Liver (tissue), 9 donors: ENCODE measurements around the gene TPGS2. TPM values are rescaled to one million over a fixed set of nuclear protein-coding genes. Genes with fewer than 3 reads are reported as not detected.

Experiments used
- DNase-seq: peaks from one replicate; pipeline ENCODE4 v3.0.0-alpha.2; 2017; ENCODE audit warnings: low spot score
- H3K27ac ChIP-seq, 2 donors: one replicate each; pipeline ENCODE4 v1.7.0; 2013; ENCODE audit warnings: inconsistent platforms in 2 of 2, low read length in 2 of 2, control low read depth in 1 of 2, low read depth in 1 of 2, mild to moderate bottlenecking in 1 of 2
- H3K27me3 ChIP-seq, 4 donors: one replicate each; pipeline versions ENCODE4 v1.6.1 to v1.7.0; 2013; ENCODE audit warnings: low read length in 3 of 4, inconsistent platforms in 1 of 4, mild to moderate bottlenecking in 1 of 4, moderate library complexity in 1 of 4; ENCODE audit not compliant: control insufficient read depth in 4 of 4, insufficient read depth in 4 of 4
- H3K36me3 ChIP-seq, 4 donors: one replicate each; pipeline versions ENCODE4 v1.6.1 to v1.7.0; 2013; ENCODE audit warnings: low read length in 3 of 4, mild to moderate bottlenecking in 3 of 4, low read depth in 1 of 4, moderate library complexity in 1 of 4; ENCODE audit not compliant: control insufficient read depth in 4 of 4, insufficient read depth in 3 of 4
- H3K4me1 ChIP-seq, 4 donors: one replicate each; pipeline versions ENCODE4 v1.6.1 to v1.7.0; 2013; ENCODE audit warnings: low read length in 3 of 4, mild to moderate bottlenecking in 3 of 4, moderate library complexity in 1 of 4; ENCODE audit not compliant: control insufficient read depth in 4 of 4, insufficient read depth in 4 of 4
- H3K4me3 ChIP-seq, 3 donors: one replicate each; pipeline versions ENCODE4 v1.6.1 to v1.7.0; 2013; ENCODE audit warnings: low read length in 3 of 3, control low read depth in 1 of 3, low read depth in 1 of 3, mild to moderate bottlenecking in 1 of 3
- H3K9ac ChIP-seq, 2 donors: one replicate each; pipeline ENCODE4 v1.7.0; 2013; ENCODE audit warnings: low read length in 2 of 2, mild to moderate bottlenecking in 2 of 2, moderate library complexity in 2 of 2, control low read depth in 1 of 2, low read depth in 1 of 2
- H3K9me3 ChIP-seq, 4 donors: one replicate each; pipeline versions ENCODE4 v1.6.1 to v1.7.0; 2013; ENCODE audit warnings: low read length in 3 of 4; ENCODE audit not compliant: control insufficient read depth in 4 of 4
- ATF3 ChIP-seq: IDR thresholded peaks from 2 replicates; pipeline ENCODE4 v1.6.1; 2016; ENCODE audit warnings: antibody characterized with exemption
- EGR1 ChIP-seq, 2 donors: IDR thresholded peaks; 2 replicates each; pipeline ENCODE4 v1.6.1; 2016 to 2018; ENCODE audit warnings: antibody characterized with exemption in 2 of 2, low read depth in 2 of 2
- FOXA1 ChIP-seq: IDR thresholded peaks from 2 replicates; pipeline ENCODE4 v1.6.1; 2016; ENCODE audit warnings: antibody characterized with exemption
- HNF4A ChIP-seq, 2 donors: conservative IDR thresholded peaks; 2 replicates each; pipeline ENCODE4 v1.6.1; 2016; ENCODE audit warnings: antibody characterized with exemption in 2 of 2, mild to moderate bottlenecking in 2 of 2
- HNF4G ChIP-seq: IDR thresholded peaks from 2 replicates; pipeline ENCODE4 v1.6.1; 2016; ENCODE audit warnings: antibody characterized with exemption
- NR2F2 ChIP-seq: IDR thresholded peaks from 2 replicates; pipeline ENCODE4 v1.6.1; 2016; ENCODE audit warnings: antibody characterized with exemption
- SP1 ChIP-seq: IDR thresholded peaks from 2 replicates; pipeline ENCODE4 v1.6.1; 2018; ENCODE audit warnings: antibody characterized with exemption, mild to moderate bottlenecking
- TAF1 ChIP-seq: conservative IDR thresholded peaks from 2 replicates; pipeline ENCODE4 v1.6.1; 2016; ENCODE audit warnings: antibody characterized with exemption, mild to moderate bottlenecking
- YY1 ChIP-seq: IDR thresholded peaks from 2 replicates; pipeline ENCODE4 v1.6.1; 2016; ENCODE audit warnings: antibody characterized with exemption, mild to moderate bottlenecking
- ZBTB33 ChIP-seq: IDR thresholded peaks from 2 replicates; pipeline ENCODE4 v1.6.1; 2016; ENCODE audit warnings: antibody characterized with exemption
- WGBS: extraction: QIAGEN DNeasy Blood & Tissue Kit; methylation state at CpG from one replicate; pipeline ENCODE4 v1.1.7; 2013; 5-methylcytosine and 5-hydroxymethylcytosine counted together
- polyA plus RNA-seq, 2 donors: library from polyadenylated mRNA; stranded (reverse) in 1 of 2; unstranded in 1 of 2; fragments of 200-250 nt in 1 of 2; fragments of >200 nt in 1 of 2; fragmentation: Nextera tagmentation in 1 of 2; extraction: Ambion mirVana in 1 of 2; gene quantifications; one replicate each; pipeline versions ENCODE4 v1.2.1 to v1.2.3, GENCODE V29; 2013 to 2015
- total RNA-seq, 2 donors: library from RNA; depleted of rRNA; stranded (reverse); fragments of >200 nt; gene quantifications; one replicate each; pipeline ENCODE4 v1.2.3, GENCODE V29; 2014
- TF ChIP-seq, protein P1 (sequence below): IDR thresholded peaks from 2 replicates; pipeline ENCODE4 v1.6.1; 2016; ENCODE audit warnings: antibody characterized with exemption, mild to moderate bottlenecking
- TF ChIP-seq, protein P2 (sequence below): IDR thresholded peaks from 2 replicates; pipeline ENCODE4 v1.6.1; 2016; ENCODE audit warnings: antibody characterized with exemption
- donor health status: healthy.
- donor health status: healthy.
- donor health status: healthy.
- donor health status: healthy.
- donor health status: healthy.

TPGS2 gene
- total and polyA plus RNA-seq, 4 donors: 20.2 to 57.4 (median 21.2) TPM

GRCh38 chr18:36814994-36815393 lies 13.8 kb downstream of the TPGS2 start:
- DNase-seq: no peak
- no peak overlapping the region for H3K4me3 ChIP-seq
- no peak overlapping the region for H3K9ac ChIP-seq
- 84% methylated on average over 1 of the region's 1 CpG for WGBS
- no peak overlapping the region for H3K27ac ChIP-seq
- H3K4me1 ChIP-seq: no peaks in the 10 kb centered on the region
- H3K36me3 ChIP-seq: peaks cover 0 to 4% (median 3%) of the 10 kb centered on the region in 4 donors
- H3K9me3 ChIP-seq: no peaks in the 10 kb centered on the region
- no peaks in the 10 kb centered on the region for H3K27me3 ChIP-seq
- TF ChIP-seq ZBTB33 (no peak), HNF4G (no peak), EGR1 (IDR thresholded peaks at IDR 0.05; ENCODE audit: low read depth in 2 of 2) (no peak), TAF1 (no peak), FOXA1 (no peak), ATF3 (no peak)
- TF ChIP-seq, protein P1, sequence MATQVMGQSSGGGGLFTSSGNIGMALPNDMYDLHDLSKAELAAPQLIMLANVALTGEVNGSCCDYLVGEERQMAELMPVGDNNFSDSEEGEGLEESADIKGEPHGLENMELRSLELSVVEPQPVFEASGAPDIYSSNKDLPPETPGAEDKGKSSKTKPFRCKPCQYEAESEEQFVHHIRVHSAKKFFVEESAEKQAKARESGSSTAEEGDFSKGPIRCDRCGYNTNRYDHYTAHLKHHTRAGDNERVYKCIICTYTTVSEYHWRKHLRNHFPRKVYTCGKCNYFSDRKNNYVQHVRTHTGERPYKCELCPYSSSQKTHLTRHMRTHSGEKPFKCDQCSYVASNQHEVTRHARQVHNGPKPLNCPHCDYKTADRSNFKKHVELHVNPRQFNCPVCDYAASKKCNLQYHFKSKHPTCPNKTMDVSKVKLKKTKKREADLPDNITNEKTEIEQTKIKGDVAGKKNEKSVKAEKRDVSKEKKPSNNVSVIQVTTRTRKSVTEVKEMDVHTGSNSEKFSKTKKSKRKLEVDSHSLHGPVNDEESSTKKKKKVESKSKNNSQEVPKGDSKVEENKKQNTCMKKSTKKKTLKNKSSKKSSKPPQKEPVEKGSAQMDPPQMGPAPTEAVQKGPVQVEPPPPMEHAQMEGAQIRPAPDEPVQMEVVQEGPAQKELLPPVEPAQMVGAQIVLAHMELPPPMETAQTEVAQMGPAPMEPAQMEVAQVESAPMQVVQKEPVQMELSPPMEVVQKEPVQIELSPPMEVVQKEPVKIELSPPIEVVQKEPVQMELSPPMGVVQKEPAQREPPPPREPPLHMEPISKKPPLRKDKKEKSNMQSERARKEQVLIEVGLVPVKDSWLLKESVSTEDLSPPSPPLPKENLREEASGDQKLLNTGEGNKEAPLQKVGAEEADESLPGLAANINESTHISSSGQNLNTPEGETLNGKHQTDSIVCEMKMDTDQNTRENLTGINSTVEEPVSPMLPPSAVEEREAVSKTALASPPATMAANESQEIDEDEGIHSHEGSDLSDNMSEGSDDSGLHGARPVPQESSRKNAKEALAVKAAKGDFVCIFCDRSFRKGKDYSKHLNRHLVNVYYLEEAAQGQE: no peak
- TF ChIP-seq, protein P2, sequence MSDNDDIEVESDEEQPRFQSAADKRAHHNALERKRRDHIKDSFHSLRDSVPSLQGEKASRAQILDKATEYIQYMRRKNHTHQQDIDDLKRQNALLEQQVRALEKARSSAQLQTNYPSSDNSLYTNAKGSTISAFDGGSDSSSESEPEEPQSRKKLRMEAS: no peak

- TF ChIP-seq, protein P2: no peak
- TF ChIP-seq FOXA1 (no peak), EGR1 (IDR thresholded peaks at IDR 0.05; ENCODE audit: low read depth in 2 of 2) (no peak), YY1 (no peak), NR2F2 (no peak), SP1 (no peak), HNF4G (no peak), HNF4A (conservative IDR thresholded peaks at IDR 0.05) (no peak), ATF3 (no peak)
- Histone ChIP-seq H3K9me3 (no peaks in the 10 kb centered on the region), H3K27me3 (no peaks in the 10 kb centered on the region), H3K4me3 (no peak overlapping the region), H3K9ac (no peak overlapping the region), H3K27ac (no peak overlapping the region), H3K36me3 (peaks cover 0 to 4% (median 3%) of the 10 kb centered on the region in 4 donors), H3K4me1 (peaks cover 0 to 3% (median 1%) of the 10 kb centered on the region in 4 donors)
- 91% methylated on average over 3 of the region's 3 CpGs for WGBS
- no peak for DNase-seq
These were observed 15.0 kb downstream of the TPGS2 start for GRCh38 chr18:36813824-36814223.
